HG02973 (cell line): ENCODE data around the gene CDC42BPB.

ENCODE experiments used
- ATAC-seq: cut with Tn5 transposase; IDR thresholded peaks from one replicate; pipeline ENCODE4 v1.9.1; 2021; ENCODE audit warnings: moderate library complexity; ENCODE audit not compliant: unreplicated experiment

Gene CDC42BPB

GRCh38 chr14:103073876-103074728 lies 16.8 kb upstream of the CDC42BPB start:
- no peak for ATAC-seq

GRCh38 chr14:103073367-103073875 lies 16.1 kb upstream of the CDC42BPB start:
- no peak for ATAC-seq

DNA sequence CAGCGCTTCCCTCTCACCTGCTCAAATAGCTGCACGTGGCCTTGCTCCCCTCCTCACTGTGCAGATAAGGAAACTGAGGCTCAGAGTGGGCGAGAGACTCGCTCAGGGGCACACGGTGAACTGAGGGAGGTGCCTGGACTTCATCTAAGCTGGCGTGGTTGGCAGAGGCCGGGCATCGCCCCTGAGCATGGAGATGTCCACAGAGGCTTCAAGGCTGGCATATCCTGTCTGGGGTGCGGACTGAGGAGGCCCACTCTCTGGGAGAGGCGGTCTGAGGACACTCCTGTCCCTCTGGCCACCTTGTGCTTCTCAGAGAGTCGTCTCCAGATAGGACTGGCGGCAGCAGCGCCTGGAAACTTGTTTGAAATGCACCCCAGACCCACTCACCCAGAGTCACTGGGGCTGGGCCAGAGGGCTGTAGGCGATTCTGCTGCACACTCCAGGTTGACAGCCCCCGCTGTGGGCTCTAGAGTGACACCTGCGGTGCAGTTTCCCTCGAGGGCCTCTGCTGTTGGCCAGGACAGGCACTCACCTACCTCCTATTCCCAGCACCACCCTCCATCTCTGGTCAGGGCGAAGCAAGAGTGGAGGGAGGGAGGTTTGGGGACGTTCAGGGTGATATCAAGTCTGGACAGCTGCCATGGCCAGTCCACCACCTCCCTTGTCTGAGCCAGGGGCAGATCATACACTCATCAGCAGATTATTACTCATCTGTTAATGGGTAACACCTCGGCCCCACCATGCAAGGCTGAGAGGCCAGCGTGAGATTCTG lies 15.4 kb upstream of the CDC42BPB start:
- ATAC-seq: no peak

DNA sequence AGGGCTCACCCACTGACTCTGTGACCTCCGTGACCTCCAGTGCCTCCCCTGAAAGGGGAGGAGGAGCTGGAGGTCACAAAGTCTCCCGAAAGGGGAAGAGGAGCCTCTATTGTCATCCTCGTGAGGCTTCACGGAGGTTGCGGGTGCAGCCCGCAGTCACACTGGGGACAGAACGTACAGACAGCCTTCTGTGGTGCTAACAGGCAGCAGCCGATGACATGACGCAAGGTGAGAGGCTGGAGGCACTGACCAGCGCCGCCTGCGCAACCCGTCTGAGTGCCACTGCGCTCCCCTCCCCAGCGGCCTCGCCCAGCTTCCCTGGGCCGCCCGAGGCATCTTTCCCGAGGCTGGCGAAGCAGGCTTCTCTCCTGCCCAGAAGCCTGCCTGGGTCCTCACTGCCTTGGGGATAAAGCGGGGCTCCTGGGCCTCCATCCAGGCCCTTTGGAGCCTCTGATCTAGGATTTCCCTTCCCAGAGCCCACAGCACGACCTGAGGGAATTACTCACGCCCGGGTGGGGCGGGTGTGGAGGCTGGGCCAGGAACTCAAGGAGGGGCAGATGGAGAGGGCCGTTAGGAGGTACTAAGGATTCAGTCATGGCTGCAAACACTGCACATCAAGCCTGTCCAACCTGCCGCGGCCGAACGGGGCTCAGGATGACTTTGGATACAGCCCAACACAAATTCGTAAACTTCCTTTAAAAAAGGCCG lies 14.3 kb upstream of the CDC42BPB start:
- ATAC-seq: no peak

DNA sequence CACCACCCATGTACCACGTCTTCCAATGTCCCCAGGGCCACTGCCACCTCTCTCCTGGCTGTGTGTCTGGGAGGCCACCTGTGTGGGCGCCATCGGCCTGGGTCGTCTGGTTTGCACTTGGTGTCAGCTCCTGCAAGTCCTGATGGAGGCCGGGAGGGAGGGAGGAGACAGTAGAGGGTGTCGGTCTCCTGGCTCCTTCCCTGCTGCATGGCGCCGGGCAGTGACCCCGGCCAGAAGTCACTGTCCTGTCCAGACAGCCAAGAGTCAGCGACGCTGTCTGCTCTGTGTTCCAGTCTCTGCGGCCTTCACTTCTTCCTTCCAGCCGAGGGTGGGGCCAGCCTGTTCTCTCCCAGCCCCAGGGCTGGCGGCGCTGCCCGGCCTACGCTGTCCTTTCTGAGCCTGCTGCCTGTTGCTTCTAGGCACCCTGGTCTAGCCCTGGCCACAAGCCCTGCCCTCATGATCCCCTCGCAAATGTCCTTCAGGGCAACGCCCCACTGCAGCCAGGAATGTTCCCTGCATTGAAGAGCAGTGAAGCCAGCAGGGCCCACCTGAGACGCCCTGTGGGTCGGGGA lies 13.7 kb upstream of the CDC42BPB start:
- ATAC-seq: no peak

- no peak for ATAC-seq
Observed at GRCh38 chr14:103070263-103070885, 13.0 kb upstream of the CDC42BPB start.

DNA sequence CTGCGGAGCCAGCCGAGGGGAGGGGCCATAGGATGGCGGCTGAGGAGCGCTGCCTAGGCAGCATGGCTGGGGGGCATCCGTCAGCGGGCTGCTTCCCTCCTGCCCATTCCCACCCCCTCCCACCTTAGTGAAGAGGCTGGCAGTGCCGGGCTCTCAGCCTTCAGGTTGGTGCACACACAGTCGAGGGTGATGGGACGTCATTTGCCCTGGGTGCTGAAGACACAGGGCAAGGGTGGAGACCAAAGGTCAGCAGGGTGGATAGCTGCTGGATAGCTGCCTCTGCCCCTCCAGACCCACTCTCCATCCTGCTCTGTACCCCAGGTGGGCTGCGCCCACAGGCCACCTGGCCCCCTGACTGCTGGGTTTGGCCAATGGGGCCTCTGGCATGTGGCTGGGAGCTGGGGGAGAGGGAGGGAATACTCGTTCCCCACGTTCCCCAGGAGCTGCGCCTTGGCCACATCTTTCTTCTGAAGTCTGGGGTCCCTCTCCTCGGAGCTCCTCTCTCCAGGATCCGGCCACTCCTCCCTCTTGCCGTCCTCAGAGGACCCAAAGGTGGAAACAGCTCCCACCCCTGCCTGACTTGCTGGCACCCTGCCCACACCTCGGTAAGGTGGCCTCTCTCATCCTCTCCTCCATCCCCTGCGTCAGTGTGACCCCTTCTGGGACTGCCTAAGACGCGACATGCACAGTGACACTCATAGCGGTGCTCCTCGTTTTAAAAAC lies 11.2 kb upstream of the CDC42BPB start:
- no peak for ATAC-seq

- no peak for ATAC-seq
Observed at GRCh38 chr14:103067231-103067954, 10.0 kb upstream of the CDC42BPB start.

DNA sequence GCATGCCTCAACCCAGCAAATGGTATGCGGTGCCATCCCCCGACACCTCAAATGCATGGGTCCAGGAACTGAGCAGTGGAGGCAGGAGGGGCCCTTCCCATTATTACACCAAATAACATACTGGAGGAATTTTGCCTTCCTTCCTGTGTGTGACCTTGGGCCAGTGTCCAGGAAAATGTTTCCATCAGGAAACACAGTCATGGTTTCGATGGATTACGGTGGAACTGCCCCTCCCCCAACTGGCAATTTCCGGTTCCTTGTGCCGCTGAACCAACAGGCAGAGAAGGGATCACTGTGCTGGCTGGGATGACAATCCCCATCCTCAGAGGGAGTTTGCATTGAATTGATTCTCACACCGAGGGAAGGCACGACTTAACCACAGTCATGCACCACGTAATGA lies 9.1 kb upstream of the CDC42BPB start:
- no peak for ATAC-seq

GRCh38 chr14:103065861-103066260 lies 8.5 kb upstream of the CDC42BPB start:
- no peak for ATAC-seq

DNA sequence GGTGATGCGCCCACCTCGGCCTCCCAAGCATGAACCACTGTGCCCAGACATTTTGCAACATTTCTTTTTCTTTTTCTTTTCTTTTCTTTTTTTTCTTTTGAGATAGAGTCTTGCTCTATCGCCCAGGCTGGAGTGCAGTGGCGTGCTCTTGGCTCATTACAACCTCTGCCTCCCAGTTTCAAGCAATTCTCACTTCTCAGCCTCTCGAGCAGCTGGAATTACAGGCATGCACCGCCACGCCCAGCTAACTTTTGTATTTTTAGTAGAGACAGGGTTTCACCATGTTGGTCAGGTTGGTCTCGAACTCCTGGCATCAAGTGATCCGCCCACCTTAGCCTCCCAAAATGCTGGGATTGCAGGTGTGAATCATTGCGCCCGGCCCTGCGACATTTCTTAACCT lies 7.6 kb upstream of the CDC42BPB start:
- no peak for ATAC-seq

DNA sequence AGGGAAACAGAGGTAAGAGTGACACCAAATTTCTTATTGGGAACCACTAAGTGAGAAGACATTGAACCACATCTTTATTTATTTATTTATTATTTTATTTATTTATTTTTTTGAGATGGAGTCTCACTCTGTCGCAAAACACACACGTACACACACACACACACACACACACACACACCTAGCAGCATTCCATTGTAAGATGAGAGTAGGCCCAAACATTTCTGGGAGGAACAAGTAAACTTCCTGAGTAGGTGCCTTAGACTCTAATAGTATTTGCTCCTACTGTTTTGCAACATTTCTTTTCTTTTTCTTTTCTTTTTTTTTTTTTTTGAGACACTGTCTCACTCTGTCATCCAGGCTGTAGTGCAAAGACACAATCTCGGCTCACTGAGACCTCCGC lies 7.1 kb upstream of the CDC42BPB start:
- ATAC-seq: no peak

GRCh38 chr14:103061482-103061976 lies 4.2 kb upstream of the CDC42BPB start:
- ATAC-seq: no peak

DNA sequence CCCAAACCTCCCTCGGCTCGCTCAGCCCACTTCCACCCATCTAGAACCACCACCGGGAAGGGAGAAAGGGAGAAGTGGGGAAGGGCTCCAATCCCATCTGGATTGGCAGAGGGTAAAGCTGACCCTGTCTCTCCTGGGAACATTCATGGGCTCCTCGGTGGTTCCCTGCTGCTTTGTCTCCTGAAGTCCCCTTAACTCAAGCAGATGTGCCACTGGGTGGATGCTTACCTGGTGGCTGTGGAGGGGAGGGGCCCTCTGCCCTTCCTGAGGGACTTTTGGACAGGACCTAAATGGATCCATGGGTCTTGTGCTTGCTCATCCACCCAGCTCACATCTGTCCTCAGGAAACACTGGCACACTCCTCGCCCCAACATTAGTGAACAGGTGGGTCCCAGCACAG lies 2.2 kb upstream of the CDC42BPB start:
- ATAC-seq: no peak

DNA sequence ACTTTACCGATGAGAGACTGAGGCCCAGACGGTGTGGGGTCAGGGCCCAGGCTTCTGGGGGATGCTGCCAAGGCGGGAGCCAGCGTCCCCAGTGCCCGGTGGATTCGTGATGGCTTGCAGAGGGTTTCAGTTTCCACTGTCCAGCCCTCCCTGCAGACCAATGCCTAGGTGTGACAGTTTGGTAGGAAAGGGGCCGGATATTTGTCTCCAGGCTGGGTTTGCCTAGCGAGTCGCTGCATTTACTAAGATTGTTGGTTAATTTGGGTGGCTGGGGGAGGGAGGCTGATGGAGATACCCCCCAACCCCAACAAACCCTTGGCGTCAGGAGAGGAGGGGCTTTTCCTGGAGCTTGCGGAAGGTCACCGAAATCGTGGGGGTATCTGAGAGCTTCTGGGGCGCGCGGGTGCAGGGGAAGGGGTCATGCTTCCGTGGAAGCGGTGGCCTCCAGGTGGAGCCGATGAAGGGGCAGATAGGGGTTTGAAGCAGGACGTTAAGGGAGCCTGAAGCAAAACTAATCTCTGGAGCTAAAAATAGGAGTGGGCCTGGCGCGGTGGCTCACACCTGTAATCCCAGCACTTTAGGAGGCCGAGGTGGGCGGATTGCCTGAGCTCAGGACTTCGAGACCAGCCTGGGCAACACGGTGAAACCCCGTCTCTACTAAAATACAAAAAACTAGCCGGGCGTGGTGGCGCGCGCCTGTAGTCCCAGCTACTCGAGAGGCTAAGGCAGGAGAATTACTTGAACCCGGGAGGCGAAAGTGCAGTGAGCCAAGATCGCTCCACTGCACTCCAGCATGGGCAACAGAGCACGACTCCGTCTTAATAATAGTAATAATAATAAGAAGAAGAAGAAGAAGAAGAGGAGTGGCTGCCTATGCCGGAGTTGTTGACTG lies 1.1 kb upstream of the CDC42BPB start:
- ATAC-seq: no peak

DNA sequence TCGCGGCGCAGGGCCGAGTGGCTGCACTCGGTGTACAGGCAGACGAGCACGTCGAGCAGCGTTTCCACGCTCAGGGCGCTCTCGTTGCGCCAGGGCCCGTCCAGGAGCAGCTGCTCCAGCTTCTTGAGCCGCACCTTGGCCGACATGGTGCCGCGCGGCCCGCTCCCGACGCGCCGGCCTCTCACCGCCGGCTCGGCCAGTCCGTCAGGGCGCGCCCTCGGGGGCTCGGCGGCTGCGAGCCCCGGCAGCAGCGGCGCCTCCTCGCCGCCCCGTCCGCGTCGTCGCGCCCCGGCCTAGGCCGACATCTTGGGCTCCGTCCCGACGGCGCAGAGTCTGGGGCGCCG lies 349 bp downstream of the CDC42BPB start:
- ATAC-seq: peak; percentile 22

DNA sequence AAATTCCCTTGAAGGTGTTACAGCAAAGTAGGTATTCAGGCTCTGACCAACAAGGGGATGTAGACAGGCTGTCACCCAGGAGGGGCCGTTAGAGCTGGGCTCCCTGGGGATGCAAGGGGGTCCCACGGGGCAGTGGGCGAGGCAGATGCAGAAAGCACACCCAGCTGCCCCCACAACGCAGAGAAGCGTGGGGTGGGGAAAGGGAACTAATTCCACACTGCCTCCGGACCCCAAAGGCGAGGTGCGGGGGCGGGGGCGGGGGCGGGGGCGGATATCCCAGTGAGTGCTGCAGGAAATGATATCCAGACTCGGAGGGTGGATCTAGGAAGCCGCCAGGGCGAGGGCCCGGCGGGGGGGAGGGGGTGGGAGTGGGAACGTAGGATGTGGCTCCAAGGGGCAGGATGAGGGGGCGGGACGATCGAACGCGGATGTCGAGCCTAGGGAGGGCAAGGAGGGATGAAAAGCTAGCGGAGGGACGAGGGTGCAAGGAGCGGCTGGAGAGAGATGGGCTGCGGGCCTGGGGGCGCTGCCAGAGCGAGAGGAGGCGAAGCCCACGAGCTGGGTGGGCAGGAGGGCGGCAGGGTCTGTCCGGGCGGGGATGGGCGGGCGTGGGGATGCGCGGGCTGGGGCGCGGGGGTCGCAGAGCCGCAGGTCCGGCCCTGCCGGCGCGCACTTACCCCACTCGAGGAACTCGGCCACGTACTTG lies 874 bp downstream of the CDC42BPB start:
- ATAC-seq: no peak

DNA sequence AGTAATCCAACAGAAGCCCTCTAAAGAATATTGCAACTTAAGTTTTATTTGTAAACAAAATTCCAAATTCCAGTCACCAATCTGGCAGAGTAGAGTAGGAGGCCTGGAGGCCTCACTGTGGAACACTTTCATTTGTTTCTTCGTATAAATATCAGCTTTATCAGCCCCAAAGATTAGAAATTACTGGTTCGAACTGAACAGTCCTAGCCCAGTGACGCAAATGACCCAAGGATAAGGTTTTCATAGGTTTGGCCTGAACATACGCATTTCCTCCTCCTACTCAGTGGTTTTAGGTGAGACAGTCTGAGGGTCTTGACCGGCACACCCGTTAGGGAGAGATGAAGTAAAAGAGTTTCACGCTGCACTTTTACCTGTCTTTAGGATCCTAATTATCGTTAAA lies 1.7 kb downstream of the CDC42BPB start:
- no peak for ATAC-seq
